SK-N-SH (cell line): ENCODE data around the gene CBLB.

Source experiments
- JUND ChIP-seq: IDR thresholded peaks from 2 replicates; pipeline ENCODE4 v1.4.0; 2012
- MAX ChIP-seq: IDR thresholded peaks from 2 replicates; pipeline ENCODE4 v1.4.0; 2012; ENCODE audit warnings: low read depth
- RXRA ChIP-seq: IDR thresholded peaks from 2 replicates; pipeline ENCODE4 v1.4.0; 2012; ENCODE audit warnings: low read depth, mild to moderate bottlenecking, borderline replicate concordance
- TCF12 ChIP-seq: IDR thresholded peaks from 2 replicates; pipeline ENCODE4 v1.4.0; 2012
- TF ChIP-seq, protein P1 (sequence below): fragments of 200-600 bp; sonication (generic); IDR thresholded peaks from 2 replicates; pipeline ENCODE4 v1.6.1; 2017; ENCODE audit warnings: antibody characterized with exemption, mild to moderate bottlenecking, moderate library complexity

GRCh38 chr3:105614288-105615030 is 254.4 kb downstream of the CBLB start:
- TF ChIP-seq, protein P1, sequence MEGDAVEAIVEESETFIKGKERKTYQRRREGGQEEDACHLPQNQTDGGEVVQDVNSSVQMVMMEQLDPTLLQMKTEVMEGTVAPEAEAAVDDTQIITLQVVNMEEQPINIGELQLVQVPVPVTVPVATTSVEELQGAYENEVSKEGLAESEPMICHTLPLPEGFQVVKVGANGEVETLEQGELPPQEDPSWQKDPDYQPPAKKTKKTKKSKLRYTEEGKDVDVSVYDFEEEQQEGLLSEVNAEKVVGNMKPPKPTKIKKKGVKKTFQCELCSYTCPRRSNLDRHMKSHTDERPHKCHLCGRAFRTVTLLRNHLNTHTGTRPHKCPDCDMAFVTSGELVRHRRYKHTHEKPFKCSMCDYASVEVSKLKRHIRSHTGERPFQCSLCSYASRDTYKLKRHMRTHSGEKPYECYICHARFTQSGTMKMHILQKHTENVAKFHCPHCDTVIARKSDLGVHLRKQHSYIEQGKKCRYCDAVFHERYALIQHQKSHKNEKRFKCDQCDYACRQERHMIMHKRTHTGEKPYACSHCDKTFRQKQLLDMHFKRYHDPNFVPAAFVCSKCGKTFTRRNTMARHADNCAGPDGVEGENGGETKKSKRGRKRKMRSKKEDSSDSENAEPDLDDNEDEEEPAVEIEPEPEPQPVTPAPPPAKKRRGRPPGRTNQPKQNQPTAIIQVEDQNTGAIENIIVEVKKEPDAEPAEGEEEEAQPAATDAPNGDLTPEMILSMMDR: no peak
- TF ChIP-seq RXRA: no peak
- TF ChIP-seq JUND: no peak
- no peak for TF ChIP-seq MAX
- no peak for TF ChIP-seq TCF12
